Measurements from ENCODE around the gene REPIN1.

REPIN1 gene

GRCh38 chr7:150329331-150330120 is 39.1 kb upstream of the REPIN1 start:
- Histone ChIP-seq H4K20me1 (ENCODE audit: insufficient read depth, low read length) (no peaks in the 10 kb centered on the region), H3K27me3 (ENCODE audit: low read depth, low read length) (no peaks in the 10 kb centered on the region), H3K36me3 (replicated peaks; ENCODE audit: low read depth, low read length) (peaks cover 33% of the 10 kb centered on the region), H3K4me3 (ENCODE audit: low read length) (no peak overlapping the region), H3K9me3 (ENCODE audit: insufficient read depth, low read length) (no peaks in the 10 kb centered on the region), H3K4me1 (ENCODE audit: low read length) (peaks cover 7% of the 10 kb centered on the region), H2AFZ (ENCODE audit: low read depth, low read length) (no peak overlapping the region), H3K4me2 (ENCODE audit: low read length) (no peak overlapping the region), H3K79me2 (ENCODE audit: low read length) (peaks cover 6% of the 10 kb centered on the region), H3K27ac (ENCODE audit: low read length) (no peak overlapping the region), H3K9ac (ENCODE audit: low read length) (no peak overlapping the region)
- no peak for TF ChIP-seq EZH2phosphoT487 (IDR thresholded peaks at IDR 0.05; ENCODE audit: low read depth)
- no peak for TF ChIP-seq CTCF (IDR thresholded peaks at IDR 0.05; ENCODE audit: low read depth, low read length)

GRCh38 chr7:150330211-150330885 is 38.3 kb upstream of the REPIN1 start:
- peaks cover 33% of the 10 kb centered on the region for H3K36me3 ChIP-seq (replicated peaks; ENCODE audit: low read depth, low read length)

GRCh38 chr7:150332852-150333635 is 35.6 kb upstream of the REPIN1 start:
- Histone ChIP-seq H3K36me3 (replicated peaks; ENCODE audit: low read depth, low read length) (peaks cover 16% of the 10 kb centered on the region), H3K79me2 (ENCODE audit: low read length) (no peaks in the 10 kb centered on the region), H3K9me3 (ENCODE audit: insufficient read depth, low read length) (no peaks in the 10 kb centered on the region), H3K4me1 (ENCODE audit: low read length) (no peaks in the 10 kb centered on the region), H3K27me3 (ENCODE audit: low read depth, low read length) (no peaks in the 10 kb centered on the region), H4K20me1 (ENCODE audit: insufficient read depth, low read length) (no peaks in the 10 kb centered on the region), H3K9ac (ENCODE audit: low read length) (no peak overlapping the region), H3K4me3 (ENCODE audit: low read length) (no peak overlapping the region), H2AFZ (ENCODE audit: low read depth, low read length) (no peak overlapping the region), H3K27ac (ENCODE audit: low read length) (no peak overlapping the region), H3K4me2 (ENCODE audit: low read length) (no peak overlapping the region)
- TF ChIP-seq EZH2phosphoT487 (IDR thresholded peaks at IDR 0.05; ENCODE audit: low read depth) (no peak), CTCF (IDR thresholded peaks at IDR 0.05; ENCODE audit: low read depth, low read length) (no peak)

More at GRCh38 chr7:150330211-150330885, 38.3 kb upstream of the REPIN1 start:
- H3K27ac ChIP-seq (ENCODE audit: low read length) = no peak overlapping the region
- H3K4me1 ChIP-seq (ENCODE audit: low read length) = peaks cover 7% of the 10 kb centered on the region
- no peak overlapping the region for H2AFZ ChIP-seq (ENCODE audit: low read depth, low read length)
- no peak for TF ChIP-seq EZH2phosphoT487 (IDR thresholded peaks at IDR 0.05; ENCODE audit: low read depth)
- no peak for TF ChIP-seq CTCF (IDR thresholded peaks at IDR 0.05; ENCODE audit: low read depth, low read length)
- no peaks in the 10 kb centered on the region for H3K27me3 ChIP-seq (ENCODE audit: low read depth, low read length)
- no peak overlapping the region for H3K9ac ChIP-seq (ENCODE audit: low read length)
- H3K9me3 ChIP-seq (ENCODE audit: insufficient read depth, low read length) = no peaks in the 10 kb centered on the region
- no peak overlapping the region for H3K4me3 ChIP-seq (ENCODE audit: low read length)
- H3K79me2 ChIP-seq (ENCODE audit: low read length) = no peaks in the 10 kb centered on the region
- H3K4me2 ChIP-seq (ENCODE audit: low read length) = no peak overlapping the region
- no peaks in the 10 kb centered on the region for H4K20me1 ChIP-seq (ENCODE audit: insufficient read depth, low read length)

GRCh38 chr7:150333659-150334058 is 35.0 kb upstream of the REPIN1 start:
- Histone ChIP-seq H3K4me2 (ENCODE audit: low read length) (no peak overlapping the region), H3K9ac (ENCODE audit: low read length) (no peak overlapping the region), H3K27me3 (ENCODE audit: low read depth, low read length) (no peaks in the 10 kb centered on the region), H2AFZ (ENCODE audit: low read depth, low read length) (no peak overlapping the region), H3K36me3 (replicated peaks; ENCODE audit: low read depth, low read length) (peaks cover 10% of the 10 kb centered on the region), H3K9me3 (ENCODE audit: insufficient read depth, low read length) (no peaks in the 10 kb centered on the region), H3K4me3 (ENCODE audit: low read length) (no peak overlapping the region), H3K4me1 (ENCODE audit: low read length) (no peaks in the 10 kb centered on the region), H4K20me1 (ENCODE audit: insufficient read depth, low read length) (no peaks in the 10 kb centered on the region), H3K79me2 (ENCODE audit: low read length) (no peaks in the 10 kb centered on the region), H3K27ac (ENCODE audit: low read length) (no peak overlapping the region)
- TF ChIP-seq CTCF (IDR thresholded peaks at IDR 0.05; ENCODE audit: low read depth, low read length) (no peak), EZH2phosphoT487 (IDR thresholded peaks at IDR 0.05; ENCODE audit: low read depth) (no peak)

Measured in OCI-LY3 (cell line).